Activated T-helper 2 cell treated with anti-CD3 and anti-CD28 coated beads, Interferon-gamma antibody, Interleukin-2, Interleukin-4, amounts not matched to agents 10 μg/mL and 5 μg/mL and 100 μg/mL, durations not matched to agents 14 hours and 24 hours and 36 hours (primary cell): ENCODE results near the gene STAG3. TPM values are rescaled to one million over a fixed set of nuclear protein-coding genes. Genes with fewer than 3 reads are reported as not detected.
"Not testable (repeated sequence)": the region's sequence is repeated elsewhere in the genome, so short reads cannot be mapped to it uniquely, and the experiment has no call there.

Source experiments
- DNase-seq: peaks from one replicate; pipeline ENCODE4 v3.0.0; 2021; ENCODE audit warnings: low spot score
- H3K27ac Mint-ChIP-seq: one replicate; pipeline ENCODE4 v1.8.0; 2021; ENCODE audit warnings: mixed read lengths
- H3K27me3 Mint-ChIP-seq: one replicate; pipeline ENCODE4 v1.8.0; 2021; ENCODE audit warnings: low read depth, mixed read lengths
- H3K36me3 Mint-ChIP-seq: one replicate; pipeline ENCODE4 v1.8.0; 2021; ENCODE audit warnings: low read depth, mixed read lengths
- H3K4me1 Mint-ChIP-seq: one replicate; pipeline ENCODE4 v1.8.0; 2021; ENCODE audit warnings: low read depth, mixed read lengths
- H3K4me3 Mint-ChIP-seq: one replicate; pipeline ENCODE4 v1.8.0; 2021; ENCODE audit warnings: low read depth, mild to moderate bottlenecking, moderate library complexity, mixed read lengths
- H3K9me3 Mint-ChIP-seq: one replicate; pipeline ENCODE4 v1.8.0; 2021; ENCODE audit warnings: mixed read lengths
- intact Hi-C: fragments of 100-400 bp; cut with micrococcal nuclease; formaldehyde crosslinking; loops from one replicate; pipeline ENCODE4 v1.15.1; 2023
- total RNA-seq: library from RNA; stranded (reverse); gene quantifications from 2 replicates; pipeline ENCODE4 v1.2.3, GENCODE V29; 2022

STAG3 gene
- total RNA-seq, 1 donor from 2014 or later, result 22.3 TPM

DNA sequence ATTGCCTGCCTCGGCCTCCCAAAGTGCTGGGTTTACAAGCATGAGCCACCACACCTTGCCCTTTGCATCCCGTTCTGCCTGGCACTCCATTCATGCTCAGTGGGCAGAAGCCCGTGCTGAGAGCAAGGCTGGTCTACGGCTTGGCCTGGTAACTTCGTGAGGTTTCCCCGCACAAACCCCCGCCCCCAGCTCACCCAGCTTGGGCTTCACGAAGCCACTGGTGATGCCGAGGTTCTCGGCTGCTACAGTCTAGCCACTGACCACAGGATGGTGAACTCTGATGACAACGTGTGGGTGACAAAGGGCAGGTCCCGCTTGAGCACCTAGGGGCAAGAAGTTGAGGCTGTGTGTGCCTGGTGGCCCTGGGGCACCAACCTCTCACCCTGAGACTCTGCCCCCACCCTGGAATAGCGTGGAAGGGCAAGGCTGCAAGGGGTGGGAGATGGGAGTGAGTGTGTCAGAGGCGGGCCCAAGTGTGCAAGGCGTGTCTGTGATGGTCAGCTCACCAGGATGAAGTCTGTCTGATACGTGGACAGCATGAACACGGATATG is 45.7 kb downstream of the STAG3 start:
- H3K27ac Mint-ChIP-seq, result peak overlapping the region; percentile 97
- H3K4me3 Mint-ChIP-seq, result peak overlapping the region; percentile 94
- DNase-seq, H3K27me3 Mint-ChIP-seq, intact Hi-C loops, H3K9me3 Mint-ChIP-seq: not testable (repeated sequence)
- peaks cover 41% of the 10 kb centered on the region for H3K4me1 Mint-ChIP-seq
- H3K36me3 Mint-ChIP-seq, result peaks cover 65% of the 10 kb centered on the region

DNA sequence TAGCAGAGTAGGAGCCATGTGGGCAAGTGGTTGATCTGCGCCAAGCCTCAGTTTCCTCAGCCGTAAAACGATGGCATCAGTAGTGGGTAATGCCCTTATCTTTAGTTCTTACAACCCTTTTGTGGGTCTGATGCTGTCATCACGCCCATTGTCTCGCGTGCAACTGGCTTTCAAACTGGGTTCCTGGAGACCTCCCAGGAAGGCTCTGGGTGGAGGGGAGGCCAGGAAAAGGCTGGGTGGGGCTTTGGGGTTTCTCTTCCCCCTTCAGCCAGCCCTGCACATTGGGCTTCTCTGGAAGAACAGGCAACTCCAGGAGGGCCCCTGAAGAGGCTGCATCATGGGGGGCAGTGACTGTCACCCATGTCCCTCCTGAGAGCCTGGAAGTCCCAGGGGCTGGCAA is 47.2 kb downstream of the STAG3 start:
- peaks cover 30% of the 10 kb centered on the region for H3K4me1 Mint-ChIP-seq
- DNase-seq, H3K9me3 Mint-ChIP-seq, intact Hi-C loops, H3K4me3 Mint-ChIP-seq, H3K27me3 Mint-ChIP-seq: not testable (repeated sequence)
- H3K27ac Mint-ChIP-seq, result peak overlapping the region; percentile 58
- peaks cover 59% of the 10 kb centered on the region for H3K36me3 Mint-ChIP-seq

GRCh38 chr7:100234660-100235317 is 57.1 kb downstream of the STAG3 start:
- H3K27me3 Mint-ChIP-seq, intact Hi-C loops, H3K27ac Mint-ChIP-seq, DNase-seq, H3K4me1 Mint-ChIP-seq, H3K4me3 Mint-ChIP-seq, H3K9me3 Mint-ChIP-seq: not testable (repeated sequence)
- peaks cover 42% of the 10 kb centered on the region for H3K36me3 Mint-ChIP-seq

GRCh38 chr7:100239975-100240374 is 62.3 kb downstream of the STAG3 start:
- H3K9me3 Mint-ChIP-seq, intact Hi-C loops, H3K27me3 Mint-ChIP-seq, H3K27ac Mint-ChIP-seq, H3K4me3 Mint-ChIP-seq, DNase-seq: not testable (repeated sequence)
- H3K4me1 Mint-ChIP-seq, result peaks cover 11% of the 10 kb centered on the region
- peaks cover 14% of the 10 kb centered on the region for H3K36me3 Mint-ChIP-seq

DNA sequence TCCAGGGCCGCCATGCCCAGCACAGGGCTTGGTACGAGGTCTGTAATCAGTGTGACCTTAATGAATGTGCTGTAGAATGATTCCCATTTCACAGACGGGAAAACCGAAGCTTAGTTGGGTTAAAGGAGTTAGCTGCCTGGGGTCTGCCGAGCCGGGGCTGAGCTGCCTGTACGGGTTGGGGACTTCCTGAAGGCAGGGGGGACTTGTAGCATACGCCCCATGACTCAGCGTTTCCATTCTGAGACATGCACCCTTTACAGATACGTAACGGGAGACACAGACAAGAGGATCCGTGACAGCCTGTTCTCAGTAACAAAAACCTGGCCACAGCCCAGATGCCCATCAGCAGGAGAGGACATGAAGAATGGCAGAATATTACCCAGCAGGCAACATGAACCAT is 65.7 kb downstream of the STAG3 start:
- Mint-ChIP-seq H3K27ac (peak overlapping the region; percentile 83), H3K4me1 (peaks cover 16% of the 10 kb centered on the region)
- H3K36me3 Mint-ChIP-seq, H3K27me3 Mint-ChIP-seq, intact Hi-C loops, H3K4me3 Mint-ChIP-seq, H3K9me3 Mint-ChIP-seq: not testable (repeated sequence)
- peak; percentile 40 for DNase-seq

DNA sequence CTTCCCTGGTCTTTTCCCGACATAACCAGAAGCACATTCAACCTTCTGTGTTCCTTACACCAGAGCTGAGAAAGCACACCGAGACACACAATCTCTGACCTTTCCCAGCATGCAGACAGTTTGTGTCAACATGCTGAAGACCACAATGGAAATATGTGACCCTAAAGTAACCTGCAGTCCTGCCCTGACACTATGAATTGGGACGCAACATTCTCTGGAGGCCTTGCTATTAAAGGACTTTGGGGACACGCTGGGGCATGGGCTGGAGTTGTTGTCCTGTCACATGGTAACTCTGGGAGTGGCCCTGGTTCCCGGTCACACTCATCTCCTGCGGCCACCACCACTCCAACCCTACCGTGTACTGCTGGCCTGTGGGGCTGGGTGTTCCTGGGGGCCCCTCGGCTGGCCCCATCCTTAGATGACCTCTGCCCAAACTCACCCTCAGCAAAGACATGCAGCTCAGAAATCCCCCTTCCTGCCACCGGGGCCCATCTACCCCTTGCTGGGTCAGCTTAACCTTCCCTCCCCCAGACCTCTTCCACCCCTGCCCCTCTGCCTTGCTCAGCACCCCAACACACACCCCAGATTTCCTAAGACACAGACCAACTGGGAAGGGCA is 67.4 kb downstream of the STAG3 start:
- H3K4me1 Mint-ChIP-seq, result peaks cover 14% of the 10 kb centered on the region
- H3K27ac Mint-ChIP-seq, H3K36me3 Mint-ChIP-seq, H3K4me3 Mint-ChIP-seq, DNase-seq, H3K9me3 Mint-ChIP-seq, intact Hi-C loops, H3K27me3 Mint-ChIP-seq: not testable (repeated sequence)

- H3K4me3 Mint-ChIP-seq, H3K27ac Mint-ChIP-seq, H3K9me3 Mint-ChIP-seq: not testable (repeated sequence)
Observed at GRCh38 chr7:100246121-100246864, 68.6 kb downstream of the STAG3 start.

GRCh38 chr7:100246865-100247137 is 69.1 kb downstream of the STAG3 start:
- H3K36me3 Mint-ChIP-seq, H3K9me3 Mint-ChIP-seq, intact Hi-C loops, H3K27me3 Mint-ChIP-seq, DNase-seq, H3K4me3 Mint-ChIP-seq, H3K27ac Mint-ChIP-seq: not testable (repeated sequence)
- H3K4me1 Mint-ChIP-seq, result peaks cover 14% of the 10 kb centered on the region

More at GRCh38 chr7:100246121-100246864, 68.6 kb downstream of the STAG3 start:
- DNase-seq, H3K36me3 Mint-ChIP-seq, intact Hi-C loops, H3K27me3 Mint-ChIP-seq: not testable (repeated sequence)
- H3K4me1 Mint-ChIP-seq, result peaks cover 14% of the 10 kb centered on the region

DNA sequence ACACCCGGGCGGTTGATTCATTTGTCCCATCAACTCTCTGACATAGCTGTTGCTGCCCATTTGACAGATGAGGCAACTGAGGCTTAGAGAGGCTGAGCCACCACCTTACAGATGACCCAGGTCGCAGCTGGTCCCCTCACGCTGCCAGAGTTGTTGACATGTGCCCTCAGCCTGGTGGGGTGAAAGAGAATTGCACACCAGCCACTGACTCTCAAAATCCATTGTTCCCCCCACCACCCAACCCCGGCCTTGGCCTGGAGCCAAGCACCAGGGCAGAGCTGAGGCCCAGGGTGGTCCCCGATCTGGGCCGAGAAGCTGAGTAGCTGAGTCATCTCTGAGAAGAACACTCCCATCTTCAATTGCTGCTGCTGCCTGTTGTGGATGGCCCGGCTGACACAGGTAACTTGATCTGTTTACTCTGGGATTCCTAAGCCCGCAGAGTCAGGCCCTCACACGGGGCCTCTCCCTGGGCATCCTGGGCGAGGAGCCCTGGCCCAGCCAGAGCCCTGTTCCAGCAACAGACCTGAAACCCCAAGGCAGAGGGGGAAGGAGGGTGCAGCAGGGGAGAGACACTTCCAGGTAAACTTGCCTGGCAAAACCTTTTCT is 69.5 kb downstream of the STAG3 start:
- Mint-ChIP-seq H3K4me3 (no peak overlapping the region), H3K27ac (no peak overlapping the region), H3K9me3 (no peaks in the 10 kb centered on the region), H3K4me1 (peaks cover 14% of the 10 kb centered on the region), H3K27me3 (no peaks in the 10 kb centered on the region), H3K36me3 (peaks cover 3% of the 10 kb centered on the region)
- DNase-seq, result no peak
- intact Hi-C loops, result no loop called here

DNA sequence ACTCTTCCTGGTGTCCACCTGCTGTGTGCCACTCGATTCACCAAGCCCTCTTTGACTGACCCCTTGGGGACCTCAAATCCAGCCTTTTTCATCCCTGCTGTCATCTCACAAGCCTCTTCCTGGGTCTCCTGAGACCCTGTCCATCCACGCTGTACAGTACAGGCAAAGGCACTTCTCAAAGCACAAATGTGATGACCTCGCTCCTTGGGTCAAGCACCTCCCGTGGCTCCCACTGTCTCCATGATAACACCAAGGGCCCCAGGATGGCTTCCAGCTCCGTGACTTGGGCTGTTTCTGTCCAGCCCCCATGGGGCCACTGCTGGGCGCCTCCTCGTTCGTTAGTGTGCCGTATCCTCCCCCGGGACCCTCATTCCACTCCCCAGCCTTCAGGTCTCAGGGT is 70.8 kb downstream of the STAG3 start:
- Mint-ChIP-seq H3K4me1 (peaks cover 8% of the 10 kb centered on the region), H3K27ac (no peak overlapping the region), H3K9me3 (no peaks in the 10 kb centered on the region), H3K36me3 (peaks cover under 1% of the 10 kb centered on the region), H3K4me3 (no peak overlapping the region), H3K27me3 (no peaks in the 10 kb centered on the region)
- DNase-seq, result no peak
- intact Hi-C loops, result no loop called here

- Mint-ChIP-seq H3K4me3 (no peak overlapping the region), H3K36me3 (no peaks in the 10 kb centered on the region)
- intact Hi-C loops, result no loop called here
Observed at GRCh38 chr7:100257017-100257416, 79.3 kb downstream of the STAG3 start.

GRCh38 chr7:100259984-100260383 is 82.3 kb downstream of the STAG3 start:
- H3K27ac Mint-ChIP-seq, H3K4me1 Mint-ChIP-seq, H3K9me3 Mint-ChIP-seq, intact Hi-C loops, H3K4me3 Mint-ChIP-seq, H3K27me3 Mint-ChIP-seq, H3K36me3 Mint-ChIP-seq, DNase-seq: not testable (repeated sequence)

More at GRCh38 chr7:100257017-100257416, 79.3 kb downstream of the STAG3 start:
- no peaks in the 10 kb centered on the region for H3K9me3 Mint-ChIP-seq
- no peaks in the 10 kb centered on the region for H3K4me1 Mint-ChIP-seq
- DNase-seq, result no peak
- H3K27ac Mint-ChIP-seq, result no peak overlapping the region
- H3K27me3 Mint-ChIP-seq, result no peaks in the 10 kb centered on the region

DNA sequence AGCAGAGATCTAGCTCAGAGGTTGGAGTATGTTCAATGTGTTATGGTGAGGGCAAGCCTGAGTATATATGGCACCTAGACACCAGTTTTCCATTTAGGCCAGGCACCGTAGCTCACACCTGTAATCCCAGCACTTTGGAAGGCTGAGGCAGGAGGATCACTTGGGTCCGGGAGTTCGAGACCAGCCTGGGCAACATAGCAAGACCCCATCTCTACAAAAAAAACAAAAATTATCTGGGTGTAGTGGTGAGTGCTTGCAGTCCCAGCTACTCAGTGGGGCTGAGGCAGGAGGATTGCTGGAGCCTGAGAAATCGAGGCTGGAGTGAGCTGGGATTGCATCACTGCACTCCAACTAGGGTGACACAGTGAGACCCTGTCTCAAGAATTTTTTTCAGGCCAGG is 85.2 kb downstream of the STAG3 start:
- H3K36me3 Mint-ChIP-seq, H3K4me3 Mint-ChIP-seq, intact Hi-C loops, DNase-seq, H3K4me1 Mint-ChIP-seq, H3K27me3 Mint-ChIP-seq, H3K9me3 Mint-ChIP-seq, H3K27ac Mint-ChIP-seq: not testable (repeated sequence)
